ENCODE data around the gene SLC15A1.
"Not testable (repeated sequence)": the region's sequence is repeated elsewhere in the genome, so short reads cannot be mapped to it uniquely, and the experiment has no call there.

Gene SLC15A1

GRCh38 chr13:98647121-98647520 is 105.4 kb downstream of the SLC15A1 start:
- no peak for DNase-seq (ENCODE audit: low read depth)
- TF ChIP-seq CTCF (conservative IDR thresholded peaks at IDR 0.05; ENCODE audit: low read length) = no peak

GRCh38 chr13:98643479-98643878 is 109.0 kb downstream of the SLC15A1 start:
- no peak overlapping the region for H3K4me3 ChIP-seq (ENCODE audit: low read length)
- TF ChIP-seq CTCF (conservative IDR thresholded peaks at IDR 0.05; ENCODE audit: low read length) = no peak
- no peak for DNase-seq (ENCODE audit: low read depth)

More at GRCh38 chr13:98647121-98647520, 105.4 kb downstream of the SLC15A1 start:
- H3K4me3 ChIP-seq (ENCODE audit: low read length) = no peak overlapping the region

- no peak for TF ChIP-seq CTCF (conservative IDR thresholded peaks at IDR 0.05; ENCODE audit: low read length)
- no peak for DNase-seq (ENCODE audit: low read depth)
- no peak overlapping the region for H3K4me3 ChIP-seq (ENCODE audit: low read length)
These were observed 111.4 kb downstream of the SLC15A1 start for GRCh38 chr13:98641075-98641474.

- H3K4me3 ChIP-seq (ENCODE audit: low read length); DNase-seq (ENCODE audit: low read depth): not testable (repeated sequence)
These were observed 112.7 kb downstream of the SLC15A1 start for GRCh38 chr13:98639785-98640184.

DNA sequence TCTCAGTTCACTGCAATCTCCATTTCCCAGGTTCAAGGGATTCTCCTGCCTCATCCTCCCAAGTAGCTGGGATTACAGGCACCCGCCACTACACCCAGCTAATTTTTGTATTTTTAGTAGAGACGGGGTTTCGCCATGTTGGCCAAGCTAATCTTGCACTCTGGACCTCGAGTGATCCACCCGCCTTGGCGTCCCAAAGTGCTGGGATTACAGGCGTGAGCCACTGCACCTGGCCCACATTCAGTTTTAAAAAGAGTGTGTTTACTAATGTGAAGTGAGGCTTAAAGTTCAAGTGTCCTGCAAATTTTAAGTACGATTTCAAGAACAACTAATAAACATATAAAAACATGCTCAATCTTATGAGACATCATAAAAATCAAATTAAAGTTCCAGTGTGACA is 114.1 kb downstream of the SLC15A1 start:
- H3K4me3 ChIP-seq (ENCODE audit: low read length); DNase-seq (ENCODE audit: low read depth): not testable (repeated sequence)
